GM19372 (cell line): ENCODE data around the gene B9D2.
"Not testable (repeated sequence)": the region's sequence is repeated elsewhere in the genome, so short reads cannot be mapped to it uniquely, and the experiment has no call there.

ENCODE experiments used
- ATAC-seq: cut with Tn5 transposase; IDR thresholded peaks from one replicate; pipeline ENCODE4 v1.9.1; 2021; ENCODE audit warnings: mild to moderate bottlenecking, low read depth, moderate library complexity; ENCODE audit not compliant: unreplicated experiment

B9D2 gene

GRCh38 chr19:41363753-41364523 is at the start of gene B9D2:
B9D2 (minus strand) TSS chr19:41364149; CDS start chr19:41363519, 630 bp downstream.
- ATAC-seq, result peak; percentile 76

- no peak for ATAC-seq
These were observed 49.0 kb upstream of the B9D2 start for GRCh38 chr19:41412953-41413352.

- no peak for ATAC-seq
These were observed 48.0 kb upstream of the B9D2 start for GRCh38 chr19:41411968-41412265.

- no peak for ATAC-seq
These were observed 47.4 kb upstream of the B9D2 start for GRCh38 chr19:41411100-41411967.

- ATAC-seq, result no peak
These were observed 46.5 kb upstream of the B9D2 start for GRCh38 chr19:41410336-41411054.

- ATAC-seq, result no peak
These were observed 45.3 kb upstream of the B9D2 start for GRCh38 chr19:41409288-41409687.

GRCh38 chr19:41408846-41409245 is 44.9 kb upstream of the B9D2 start:
- ATAC-seq, result not testable (repeated sequence)

- no peak for ATAC-seq
These were observed 44.3 kb upstream of the B9D2 start for GRCh38 chr19:41408256-41408655.

- no peak for ATAC-seq
These were observed 43.3 kb upstream of the B9D2 start for GRCh38 chr19:41407271-41407670.

- ATAC-seq, result no peak
These were observed 41.8 kb upstream of the B9D2 start for GRCh38 chr19:41405776-41406175.

GRCh38 chr19:41403181-41403970 is 39.4 kb upstream of the B9D2 start:
- no peak for ATAC-seq

GRCh38 chr19:41402010-41402409 is 38.1 kb upstream of the B9D2 start:
- no peak for ATAC-seq

- ATAC-seq, result no peak
These were observed 37.5 kb upstream of the B9D2 start for GRCh38 chr19:41401483-41401882.

- no peak for ATAC-seq
These were observed 35.6 kb upstream of the B9D2 start for GRCh38 chr19:41399525-41399924.

GRCh38 chr19:41399091-41399490 is 35.1 kb upstream of the B9D2 start:
- no peak for ATAC-seq

GRCh38 chr19:41398598-41398997 is 34.6 kb upstream of the B9D2 start:
- ATAC-seq, result no peak

- no peak for ATAC-seq
These were observed 34.1 kb upstream of the B9D2 start for GRCh38 chr19:41398050-41398418.

- peak; percentile 91 for ATAC-seq
These were observed 33.4 kb upstream of the B9D2 start, which contains the start of the genes BCKDHA and EXOSC5 for GRCh38 chr19:41397086-41398049. BCKDHA (plus strand) TSS chr19:41397818; CDS start chr19:41397828, 10 bp downstream. EXOSC5 (minus strand) TSS chr19:41397359; CDS start chr19:41397328, 31 bp downstream.

- no peak for ATAC-seq
These were observed 31.4 kb upstream of the B9D2 start for GRCh38 chr19:41395355-41395754.
